ENCODE measurements around the gene PCBP2.
"Not testable (repeated sequence)": the region's sequence is repeated elsewhere in the genome, so short reads cannot be mapped to it uniquely, and the experiment has no call there.

DNA sequence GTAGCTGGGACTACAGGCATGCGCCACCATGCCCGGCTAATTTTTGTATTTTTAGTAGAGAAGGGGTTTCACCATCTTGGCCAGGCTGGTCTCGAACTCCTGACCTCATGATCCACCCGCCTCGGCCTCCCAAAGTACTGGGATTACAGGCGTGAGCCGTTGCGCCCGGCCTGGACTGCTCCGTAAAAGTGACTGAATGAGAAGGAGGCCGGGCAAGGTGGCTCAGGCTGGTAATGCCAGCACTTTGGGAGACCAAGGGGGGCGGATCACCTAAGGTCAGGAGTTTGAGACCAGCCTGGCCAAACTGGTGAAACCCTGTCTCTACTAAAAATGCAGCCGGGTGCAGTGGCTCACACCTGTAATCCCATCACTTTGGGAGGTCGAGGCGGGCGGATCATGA lies 49.6 kb upstream of the PCBP2 start:
- TF ChIP-seq, protein P1, sequence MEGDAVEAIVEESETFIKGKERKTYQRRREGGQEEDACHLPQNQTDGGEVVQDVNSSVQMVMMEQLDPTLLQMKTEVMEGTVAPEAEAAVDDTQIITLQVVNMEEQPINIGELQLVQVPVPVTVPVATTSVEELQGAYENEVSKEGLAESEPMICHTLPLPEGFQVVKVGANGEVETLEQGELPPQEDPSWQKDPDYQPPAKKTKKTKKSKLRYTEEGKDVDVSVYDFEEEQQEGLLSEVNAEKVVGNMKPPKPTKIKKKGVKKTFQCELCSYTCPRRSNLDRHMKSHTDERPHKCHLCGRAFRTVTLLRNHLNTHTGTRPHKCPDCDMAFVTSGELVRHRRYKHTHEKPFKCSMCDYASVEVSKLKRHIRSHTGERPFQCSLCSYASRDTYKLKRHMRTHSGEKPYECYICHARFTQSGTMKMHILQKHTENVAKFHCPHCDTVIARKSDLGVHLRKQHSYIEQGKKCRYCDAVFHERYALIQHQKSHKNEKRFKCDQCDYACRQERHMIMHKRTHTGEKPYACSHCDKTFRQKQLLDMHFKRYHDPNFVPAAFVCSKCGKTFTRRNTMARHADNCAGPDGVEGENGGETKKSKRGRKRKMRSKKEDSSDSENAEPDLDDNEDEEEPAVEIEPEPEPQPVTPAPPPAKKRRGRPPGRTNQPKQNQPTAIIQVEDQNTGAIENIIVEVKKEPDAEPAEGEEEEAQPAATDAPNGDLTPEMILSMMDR (conservative IDR thresholded peaks at IDR 0.05) = not testable (repeated sequence)
- TF ChIP-seq ZFX (IDR thresholded peaks at IDR 0.05) = not testable (repeated sequence)
